ENCODE measurements around the gene DDX49. TPM values are rescaled to one million over a fixed set of nuclear protein-coding genes. Genes with fewer than 3 reads are reported as not detected.

Gene DDX49
- total RNA-seq, 1 donor from 2014 or later = 44.7 TPM

GRCh38 chr19:18920400-18920799 is 885 bp downstream of the DDX49 start:
- peak overlapping the region; percentile 91 for H3K4me3 Mint-ChIP-seq (ENCODE audit: low read depth)
- H3K9me3 Mint-ChIP-seq (ENCODE audit: low read depth) = no peaks in the 10 kb centered on the region
- DNase-seq (ENCODE audit: low spot score, unreplicated experiment) = no peak
- H3K27ac Mint-ChIP-seq = peak overlapping the region; percentile 97
- peaks cover 9% of the 10 kb centered on the region for H3K36me3 Mint-ChIP-seq (ENCODE audit: insufficient read depth)
- TF ChIP-seq CTCF (IDR thresholded peaks at IDR 0.05; ENCODE audit: unreplicated experiment) = no peak
- H3K27me3 Mint-ChIP-seq = no peaks in the 10 kb centered on the region
- H3K4me1 Mint-ChIP-seq (ENCODE audit: low read depth) = peaks cover 19% of the 10 kb centered on the region

GRCh38 chr19:18921593-18921992 is 2.1 kb downstream of the DDX49 start:
- Mint-ChIP-seq H3K36me3 (ENCODE audit: insufficient read depth) (peaks cover 8% of the 10 kb centered on the region), H3K9me3 (ENCODE audit: low read depth) (no peaks in the 10 kb centered on the region), H3K27ac (no peak overlapping the region), H3K4me3 (ENCODE audit: low read depth) (peak overlapping the region; percentile 50), H3K4me1 (ENCODE audit: low read depth) (peaks cover 19% of the 10 kb centered on the region), H3K27me3 (no peaks in the 10 kb centered on the region)
- DNase-seq (ENCODE audit: low spot score, unreplicated experiment) = no peak
- no peak for TF ChIP-seq CTCF (IDR thresholded peaks at IDR 0.05; ENCODE audit: unreplicated experiment)

GRCh38 chr19:18922228-18922985 is 2.9 kb downstream of the DDX49 start:
- DNase-seq (ENCODE audit: low spot score, unreplicated experiment) = no peak
- Mint-ChIP-seq H3K27me3 (no peaks in the 10 kb centered on the region), H3K4me1 (ENCODE audit: low read depth) (peaks cover 18% of the 10 kb centered on the region), H3K9me3 (ENCODE audit: low read depth) (no peaks in the 10 kb centered on the region), H3K4me3 (ENCODE audit: low read depth) (no peak overlapping the region), H3K36me3 (ENCODE audit: insufficient read depth) (peaks cover 6% of the 10 kb centered on the region), H3K27ac (no peak overlapping the region)
- TF ChIP-seq CTCF (IDR thresholded peaks at IDR 0.05; ENCODE audit: unreplicated experiment) = no peak

- no peak for TF ChIP-seq CTCF (IDR thresholded peaks at IDR 0.05; ENCODE audit: unreplicated experiment)
- peak overlapping the region; percentile 24 for H3K4me3 Mint-ChIP-seq (ENCODE audit: low read depth)
Observed at GRCh38 chr19:18924684-18925213, 5.2 kb downstream of the DDX49 start.

GRCh38 chr19:18928018-18928805 is 8.7 kb downstream of the DDX49 start:
- H3K27ac Mint-ChIP-seq = no peak overlapping the region
- H3K9me3 Mint-ChIP-seq (ENCODE audit: low read depth) = no peaks in the 10 kb centered on the region
- no peak for TF ChIP-seq CTCF (IDR thresholded peaks at IDR 0.05; ENCODE audit: unreplicated experiment)
- H3K27me3 Mint-ChIP-seq = no peaks in the 10 kb centered on the region
- no peak for DNase-seq (ENCODE audit: low spot score, unreplicated experiment)
- H3K36me3 Mint-ChIP-seq (ENCODE audit: insufficient read depth) = peaks cover 12% of the 10 kb centered on the region
- H3K4me1 Mint-ChIP-seq (ENCODE audit: low read depth) = no peaks in the 10 kb centered on the region
- H3K4me3 Mint-ChIP-seq (ENCODE audit: low read depth) = no peak overlapping the region

More at GRCh38 chr19:18924684-18925213, 5.2 kb downstream of the DDX49 start:
- Mint-ChIP-seq H3K9me3 (ENCODE audit: low read depth) (no peaks in the 10 kb centered on the region), H3K36me3 (ENCODE audit: insufficient read depth) (peaks cover 8% of the 10 kb centered on the region), H3K4me1 (ENCODE audit: low read depth) (peaks cover 6% of the 10 kb centered on the region), H3K27ac (peak overlapping the region; percentile 80), H3K27me3 (no peaks in the 10 kb centered on the region)
- no peak for DNase-seq (ENCODE audit: low spot score, unreplicated experiment)

Measured in progenitor cell of endocrine pancreas (in vitro differentiated cells).